ENCODE data around the gene LDB2.
A peak's percentile ranks its signal among the peaks of the same experiment; 100 is the strongest.

Gene LDB2

GRCh38 chr4:16802044-16802443 lies 96.4 kb downstream of the LDB2 start:
- DNase-seq (ENCODE audit: low read depth): no peak

- DNase-seq (ENCODE audit: low read depth): no peak
Observed at GRCh38 chr4:16801356-16801755, 97.1 kb downstream of the LDB2 start.

- DNase-seq (ENCODE audit: low read depth): peak; percentile 67
Observed at GRCh38 chr4:16794816-16795445, 103.5 kb downstream of the LDB2 start.

- no peak for DNase-seq (ENCODE audit: low read depth)
Observed at GRCh38 chr4:16791460-16791859, 107.0 kb downstream of the LDB2 start.

GRCh38 chr4:16790508-16790907 lies 107.9 kb downstream of the LDB2 start:
- DNase-seq (ENCODE audit: low read depth): no peak

- DNase-seq (ENCODE audit: low read depth): no peak
Observed at GRCh38 chr4:16788868-16789267, 109.6 kb downstream of the LDB2 start.

GRCh38 chr4:16785793-16786527 lies 112.5 kb downstream of the LDB2 start:
- DNase-seq (ENCODE audit: low read depth): peak; percentile 83

GRCh38 chr4:16783119-16783518 lies 115.3 kb downstream of the LDB2 start:
- DNase-seq (ENCODE audit: low read depth): peak; percentile 52

- DNase-seq (ENCODE audit: low read depth): peak; percentile 76
Observed at GRCh38 chr4:16779028-16779675, 119.3 kb downstream of the LDB2 start.

GRCh38 chr4:16777726-16778125 lies 120.7 kb downstream of the LDB2 start:
- no peak for DNase-seq (ENCODE audit: low read depth)

- DNase-seq (ENCODE audit: low read depth): no peak
Observed at GRCh38 chr4:16775411-16776154, 122.9 kb downstream of the LDB2 start.

- DNase-seq (ENCODE audit: low read depth): peak; percentile 54
Observed at GRCh38 chr4:16772366-16772850, 126.0 kb downstream of the LDB2 start.

- no peak for DNase-seq (ENCODE audit: low read depth)
Observed at GRCh38 chr4:16770710-16771285, 127.6 kb downstream of the LDB2 start.

GRCh38 chr4:16767861-16768260 lies 130.6 kb downstream of the LDB2 start:
- no peak for DNase-seq (ENCODE audit: low read depth)

- no peak for DNase-seq (ENCODE audit: low read depth)
Observed at GRCh38 chr4:16767251-16767650, 131.2 kb downstream of the LDB2 start.

- peak; percentile 63 for DNase-seq (ENCODE audit: low read depth)
Observed at GRCh38 chr4:16765546-16765945, 132.9 kb downstream of the LDB2 start.

- peak; percentile 37 for DNase-seq (ENCODE audit: low read depth)
Observed at GRCh38 chr4:16764622-16765021, 133.8 kb downstream of the LDB2 start.

GRCh38 chr4:16760617-16761363 lies 137.7 kb downstream of the LDB2 start:
- DNase-seq (ENCODE audit: low read depth): no peak

- DNase-seq (ENCODE audit: low read depth): peak; percentile 36
Observed at GRCh38 chr4:16759931-16760582, 138.4 kb downstream of the LDB2 start.

GRCh38 chr4:16758816-16759215 lies 139.6 kb downstream of the LDB2 start:
- DNase-seq (ENCODE audit: low read depth): no peak

GRCh38 chr4:16758255-16758654 lies 140.2 kb downstream of the LDB2 start:
- peak; percentile 27 for DNase-seq (ENCODE audit: low read depth)

All from EH (cell line).